SK-N-SH treated with all-trans-retinoic acid at 6 μM for 48 hours (cell line): ENCODE measurements around the gene GTF2B.
"Not testable (repeated sequence)": the region's sequence is repeated elsewhere in the genome, so short reads cannot be mapped to it uniquely, and the experiment has no call there.

Experiments used
- ATAC-seq: fragments of 200-7000 bp; cut with Tn5 transposase; 3 replicates; pipeline ENCODE4 v1.9.1; 2020; ENCODE audit warnings: mild to moderate bottlenecking, moderate library complexity
- CREB5 ChIP-seq: fragments of 250-450 bp; sonication (Bioruptor Pico); IDR thresholded peaks from 2 replicates; pipeline ENCODE4 v1.5.1; 2020; ENCODE audit warnings: low read depth, mild to moderate bottlenecking, moderate library complexity
- CSDC2 ChIP-seq: fragments of 250-450 bp; sonication (Bioruptor Pico); IDR thresholded peaks from 2 replicates; pipeline ENCODE4 v1.5.0; 2020; ENCODE audit warnings: mild to moderate bottlenecking, moderate library complexity
- CSRNP3 ChIP-seq: fragments of 250-450 bp; sonication (Bioruptor Pico); IDR thresholded peaks from 2 replicates; pipeline ENCODE4 v1.5.1; 2021; ENCODE audit warnings: mild to moderate bottlenecking, moderate library complexity
- ESRRG ChIP-seq: fragments of 250-450 bp; sonication (Bioruptor Pico); IDR thresholded peaks from 2 replicates; pipeline ENCODE4 v1.6.1; 2021; ENCODE audit warnings: mild to moderate bottlenecking
- GLIS3 ChIP-seq: fragments of 250-450 bp; sonication (Bioruptor Pico); IDR thresholded peaks from 2 replicates; pipeline ENCODE4 v1.5.0; 2020; ENCODE audit warnings: mild to moderate bottlenecking, moderate library complexity
- ISL1 ChIP-seq: fragments of 250-450 bp; sonication (Bioruptor Pico); IDR thresholded peaks from 2 replicates; pipeline ENCODE4 v2.1.2; 2022; ENCODE audit warnings: mild to moderate bottlenecking, moderate library complexity
- OSR1 ChIP-seq: fragments of 250-450 bp; sonication (Bioruptor Pico); IDR thresholded peaks from 2 replicates; pipeline ENCODE4 v1.8.0; 2022; ENCODE audit warnings: moderate library complexity, mild to moderate bottlenecking, inconsistent platforms
- PATZ1 ChIP-seq: fragments of 250-450 bp; sonication (Bioruptor Pico); IDR thresholded peaks from 2 replicates; pipeline ENCODE4 v1.8.0; 2020; ENCODE audit warnings: mild to moderate bottlenecking, moderate library complexity, borderline replicate concordance
- PPARA ChIP-seq: fragments of 250-450 bp; sonication (Bioruptor Pico); IDR thresholded peaks from 2 replicates; pipeline ENCODE4 v1.5.0; 2020; ENCODE audit warnings: mild to moderate bottlenecking, borderline replicate concordance
- RARB ChIP-seq: fragments of 250-450 bp; sonication (Bioruptor Pico); IDR thresholded peaks from 2 replicates; pipeline ENCODE4 v1.8.0; 2021; ENCODE audit warnings: mild to moderate bottlenecking, moderate library complexity
- SNAI2 ChIP-seq: fragments of 250-450 bp; sonication (Bioruptor Pico); IDR thresholded peaks from 2 replicates; pipeline ENCODE4 v1.5.0; 2020; ENCODE audit warnings: mild to moderate bottlenecking, moderate library complexity
- TCF4 ChIP-seq: fragments of 250-450 bp; sonication (Bioruptor Pico); IDR thresholded peaks from 2 replicates; pipeline ENCODE4 v1.8.0; 2021; ENCODE audit warnings: mild to moderate bottlenecking, moderate library complexity, borderline replicate concordance
- TOX ChIP-seq: fragments of 250-450 bp; sonication (Bioruptor Pico); IDR thresholded peaks from 2 replicates; pipeline ENCODE4 v1.8.0; 2021; ENCODE audit warnings: mild to moderate bottlenecking, moderate library complexity, borderline replicate concordance
- ZC3H10 ChIP-seq: fragments of 250-450 bp; sonication (Bioruptor Pico); IDR thresholded peaks from 2 replicates; pipeline ENCODE4 v1.5.1; 2021; ENCODE audit warnings: mild to moderate bottlenecking, moderate library complexity
- ZNF565 ChIP-seq: fragments of 450-650 bp; formaldehyde crosslinking; conservative IDR thresholded peaks from 2 replicates; pipeline ENCODE4 v1.5.0; 2020; ENCODE audit warnings: low read depth, mild to moderate bottlenecking, moderate library complexity
- ZNF8 ChIP-seq: fragments of 450-650 bp; formaldehyde crosslinking; IDR thresholded peaks from 2 replicates; pipeline ENCODE4 v1.5.0; 2020; ENCODE audit warnings: mild to moderate bottlenecking, moderate library complexity

Gene GTF2B

GRCh38 chr1:88891951-88892340 lies 579 bp upstream of the GTF2B start:
- TF ChIP-seq ISL1 (no peak), CREB5 (CRISPR knock-in tag) (no peak), PPARA (no peak)
- no peak; the same call in 2 of the 3 replicates for ATAC-seq

DNA sequence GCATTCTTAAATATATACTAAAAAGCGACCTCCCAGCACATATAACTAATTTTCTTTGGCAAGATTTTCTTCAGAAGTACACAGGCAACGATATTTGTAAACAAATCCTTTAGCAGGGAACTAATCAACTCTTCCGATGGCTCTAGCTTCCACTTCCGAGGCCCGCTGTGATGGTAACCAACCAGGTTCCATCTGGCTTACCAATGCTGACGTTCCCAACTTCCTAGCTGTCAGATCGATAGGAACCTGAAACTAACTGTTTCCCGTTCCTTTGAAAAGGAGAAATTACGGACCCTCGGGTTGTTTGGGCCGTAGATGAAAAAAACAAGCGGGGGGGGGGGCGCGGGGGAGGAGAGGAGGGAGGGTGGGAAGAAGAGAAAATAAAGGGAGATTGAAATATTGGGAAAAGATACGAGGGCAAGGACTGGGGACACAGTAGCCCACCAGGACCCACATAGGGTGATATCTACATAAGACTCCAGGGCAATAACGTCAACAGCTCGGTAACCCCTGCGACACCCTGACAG lies 513 bp downstream of the GTF2B start:
- TF ChIP-seq PPARA (no peak), ZNF8 (CRISPR knock-in tag) (no peak), PATZ1 (CRISPR knock-in tag) (no peak), ESRRG (CRISPR knock-in tag) (no peak), CSRNP3 (CRISPR knock-in tag) (no peak), ZNF565 (CRISPR knock-in tag) (no peak)
- ATAC-seq: peak; percentile 77

- TF ChIP-seq ZNF565 (CRISPR knock-in tag) (no peak), ZC3H10 (CRISPR knock-in tag) (no peak)
- ATAC-seq: no peak
Observed at GRCh38 chr1:88890131-88890530, 1.2 kb downstream of the GTF2B start.

GRCh38 chr1:88888750-88889149 lies 2.6 kb downstream of the GTF2B start:
- ATAC-seq: no peak
- no peak for TF ChIP-seq GLIS3 (CRISPR knock-in tag)
- TF ChIP-seq PPARA: no peak
- TF ChIP-seq TOX (CRISPR knock-in tag): no peak
- TF ChIP-seq CSDC2: no peak
- TF ChIP-seq OSR1 (CRISPR knock-in tag): no peak
- TF ChIP-seq CREB5 (CRISPR knock-in tag): no peak
- no peak for TF ChIP-seq ISL1

- no peak for TF ChIP-seq RARB
- TF ChIP-seq ISL1: no peak
- no peak for TF ChIP-seq SNAI2
- ATAC-seq: no peak
Observed at GRCh38 chr1:88885933-88886332, 5.4 kb downstream of the GTF2B start.

DNA sequence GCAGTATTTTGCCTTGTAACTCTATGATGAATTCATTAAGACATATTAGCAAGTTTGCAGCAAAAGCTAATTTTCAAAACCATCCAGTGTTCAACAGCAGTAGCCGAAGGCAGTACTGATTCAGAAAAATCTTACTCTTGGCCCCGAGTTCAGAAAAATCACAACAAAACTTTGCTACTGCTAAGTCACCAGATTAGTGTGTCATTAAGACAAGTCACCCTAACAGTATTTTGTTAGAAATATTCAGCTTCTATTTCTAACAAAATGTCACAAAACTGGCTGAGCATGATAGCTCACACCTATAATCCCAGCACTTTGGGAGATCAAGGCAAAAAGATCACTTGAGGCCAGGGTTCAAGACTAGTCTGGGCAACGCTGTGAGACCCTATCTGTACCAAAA lies 8.2 kb downstream of the GTF2B start:
- ATAC-seq: no peak
- no peak for TF ChIP-seq CSRNP3 (CRISPR knock-in tag)
- no peak for TF ChIP-seq GLIS3 (CRISPR knock-in tag)
- TF ChIP-seq ZNF8 (CRISPR knock-in tag): no peak
- TF ChIP-seq ZC3H10 (CRISPR knock-in tag): no peak
- TF ChIP-seq ISL1: no peak
- TF ChIP-seq TCF4 (CRISPR knock-in tag): no peak
- TF ChIP-seq CREB5 (CRISPR knock-in tag): no peak
- TF ChIP-seq RARB: no peak
- TF ChIP-seq PPARA: no peak
- no peak for TF ChIP-seq ZNF565 (CRISPR knock-in tag)
- no peak for TF ChIP-seq OSR1 (CRISPR knock-in tag)

GRCh38 chr1:88880717-88881116 lies 10.7 kb downstream of the GTF2B start:
- not testable (repeated sequence) for ATAC-seq
